WTC11 (cell line): ENCODE results near the gene MAPK7. TPM values are rescaled to one million over a fixed set of nuclear protein-coding genes. Genes with fewer than 3 reads are reported as not detected.
A peak's percentile ranks its signal among the peaks of the same experiment; 100 is the strongest.

Source experiments
- ATAC-seq: fragments of 200-7000 bp; cut with Tn5 transposase; 2 replicates; pipeline ENCODE4 v1.10.0; 2021; ENCODE audit warnings: mild to moderate bottlenecking, moderate library complexity
- CTCF ChIA-PET: fragments of 300-600 bp; sonication (Branson Sonifier 250); formaldehyde crosslinking; loops from one replicate; lab custom pipeline; 2021; ENCODE audit warnings: antibody characterized with exemption; lab: Charles Lee
- POLR2A ChIA-PET: fragments of 350-600 bp; sonication (Branson Sonifier 250); formaldehyde crosslinking; loops from one replicate; lab custom pipeline; 2021; ENCODE audit warnings: antibody characterized with exemption; lab: Charles Lee
- DNase-seq: peaks from one replicate; pipeline ENCODE4 v3.0.0; 2021; ENCODE audit warnings: low spot score
- H3K27ac Mint-ChIP-seq: 2 replicates; pipeline ENCODE4 v1.8.0; 2021; ENCODE audit warnings: mixed read lengths
- H3K27me3 Mint-ChIP-seq: 2 replicates; pipeline ENCODE4 v1.8.0; 2021; ENCODE audit warnings: low read depth, mild to moderate bottlenecking, moderate library complexity, mixed read lengths
- H3K36me3 Mint-ChIP-seq: 2 replicates; pipeline ENCODE4 v1.8.0; 2021; ENCODE audit warnings: mixed read lengths
- H3K4me1 Mint-ChIP-seq: 2 replicates; pipeline ENCODE4 v1.8.0; 2022; ENCODE audit warnings: mixed read lengths
- H3K4me3 Mint-ChIP-seq: 2 replicates; pipeline ENCODE4 v1.8.0; 2021; ENCODE audit warnings: mild to moderate bottlenecking, moderate library complexity, mixed read lengths
- H3K9me3 Mint-ChIP-seq: 2 replicates; pipeline ENCODE4 v1.8.0; 2021; ENCODE audit warnings: mixed read lengths
- CTCF ChIP-seq: fragments of 200-600 bp; IDR thresholded peaks from 2 replicates; pipeline ENCODE4 v1.8.0; 2022; ENCODE audit warnings: antibody characterized with exemption
- FOXK1 ChIP-seq: sonication (generic); formaldehyde crosslinking; IDR thresholded peaks from 2 replicates; pipeline ENCODE4 v1.8.0; 2022; ENCODE audit warnings: mild to moderate bottlenecking, moderate library complexity, missing genetic modification reagents
- FOXP1 ChIP-seq: sonication (generic); formaldehyde crosslinking; IDR thresholded peaks from 2 replicates; pipeline ENCODE4 v1.8.0; 2022; ENCODE audit warnings: missing genetic modification reagents, mild to moderate bottlenecking, moderate library complexity, borderline replicate concordance
- NFATC4 ChIP-seq: fragments of 250-450 bp; sonication (Bioruptor Pico); IDR thresholded peaks from 2 replicates; pipeline ENCODE4 v1.9.0; 2021; ENCODE audit warnings: mild to moderate bottlenecking
- NFE2L1 ChIP-seq: sonication (generic); formaldehyde crosslinking; IDR thresholded peaks from 2 replicates; pipeline ENCODE4 v1.8.1; 2023; ENCODE audit warnings: missing genetic modification reagents
- NFYB ChIP-seq: sonication (generic); formaldehyde crosslinking; conservative IDR thresholded peaks from 2 replicates; pipeline ENCODE4 v1.8.0; 2022; ENCODE audit warnings: low read depth, missing genetic modification reagents
- NR3C1 ChIP-seq: sonication (generic); formaldehyde crosslinking; conservative IDR thresholded peaks from 2 replicates; pipeline ENCODE4 v1.8.1; 2023; ENCODE audit warnings: low read depth, mild to moderate bottlenecking, missing genetic modification reagents
- SP1 ChIP-seq: sonication (generic); formaldehyde crosslinking; conservative IDR thresholded peaks from 2 replicates; pipeline ENCODE4 v1.8.1; 2022; ENCODE audit warnings: missing genetic modification reagents
- ZBTB21 ChIP-seq: sonication (generic); formaldehyde crosslinking; IDR thresholded peaks from 2 replicates; pipeline ENCODE4 v1.8.1; 2023; ENCODE audit warnings: mild to moderate bottlenecking, missing genetic modification reagents, borderline replicate concordance
- ZNF138 ChIP-seq: sonication (generic); formaldehyde crosslinking; conservative IDR thresholded peaks from 2 replicates; pipeline ENCODE4 v1.8.1; 2022; ENCODE audit warnings: mild to moderate bottlenecking, moderate library complexity, missing genetic modification reagents
- ZNF263 ChIP-seq: sonication (generic); formaldehyde crosslinking; IDR thresholded peaks from 2 replicates; pipeline ENCODE4 v1.8.1; 2022; ENCODE audit warnings: low read depth, mild to moderate bottlenecking, moderate library complexity, missing genetic modification reagents
- ZNF396 ChIP-seq: fragments of 250-450 bp; sonication (Bioruptor Pico); IDR thresholded peaks from 2 replicates; pipeline ENCODE4 v1.8.0; 2021; ENCODE audit warnings: mild to moderate bottlenecking, moderate library complexity, borderline replicate concordance
- ZNF423 ChIP-seq: fragments of 250-450 bp; sonication (Bioruptor Pico); IDR thresholded peaks from 2 replicates; pipeline ENCODE4 v2.1.2; 2022; ENCODE audit warnings: mild to moderate bottlenecking, moderate library complexity
- total RNA-seq: library from RNA; stranded (reverse); gene quantifications from 3 replicates; pipeline ENCODE4 v1.2.3, GENCODE V29; 2021
- TF ChIP-seq, protein P1 (sequence below): fragments of 250-450 bp; sonication (Bioruptor Pico); IDR thresholded peaks from 2 replicates; pipeline ENCODE4 v1.9.0; 2021; ENCODE audit warnings: mild to moderate bottlenecking, borderline replicate concordance
- TF ChIP-seq, protein P2 (sequence below): sonication (generic); formaldehyde crosslinking; IDR thresholded peaks from 2 replicates; pipeline ENCODE4 v1.8.0; 2023; ENCODE audit warnings: mild to moderate bottlenecking, missing genetic modification reagents
- TF ChIP-seq, protein P3 (sequence below): fragments of 250-450 bp; sonication (Bioruptor Pico); IDR thresholded peaks from 2 replicates; pipeline ENCODE4 v2.1.2; 2022; ENCODE audit warnings: mild to moderate bottlenecking, moderate library complexity

Gene MAPK7
- total RNA-seq, 1 experiment from 2014 or later: 38.5 TPM

GRCh38 chr17:19379361-19380065, 1.2 kb downstream of the MAPK7 start:
- no peak for ATAC-seq
- H3K4me3 Mint-ChIP-seq: peak overlapping the region; percentile 99
- CTCF ChIA-PET: interaction anchor here (1.3 to 2.6 kb wide), 5 partner anchors 17 to 383 kb away, joined by 5 to 87 read pairs (median 26); partner anchors contain the start of genes ALDH3A2 and B9D1
- H3K27ac Mint-ChIP-seq: peak overlapping the region; percentile 60
- H3K36me3 Mint-ChIP-seq: peaks cover 42% of the 10 kb centered on the region
- no peak for DNase-seq
- peaks cover 20% of the 10 kb centered on the region for H3K4me1 Mint-ChIP-seq
- no peak for TF ChIP-seq SP1 (CRISPR knock-in tag)
- no peak for TF ChIP-seq ZBTB21 (CRISPR knock-in tag)
- TF ChIP-seq FOXK1: no peak
- TF ChIP-seq NFYB: no peak
- no peak for TF ChIP-seq ZNF138
- TF ChIP-seq, protein P1, sequence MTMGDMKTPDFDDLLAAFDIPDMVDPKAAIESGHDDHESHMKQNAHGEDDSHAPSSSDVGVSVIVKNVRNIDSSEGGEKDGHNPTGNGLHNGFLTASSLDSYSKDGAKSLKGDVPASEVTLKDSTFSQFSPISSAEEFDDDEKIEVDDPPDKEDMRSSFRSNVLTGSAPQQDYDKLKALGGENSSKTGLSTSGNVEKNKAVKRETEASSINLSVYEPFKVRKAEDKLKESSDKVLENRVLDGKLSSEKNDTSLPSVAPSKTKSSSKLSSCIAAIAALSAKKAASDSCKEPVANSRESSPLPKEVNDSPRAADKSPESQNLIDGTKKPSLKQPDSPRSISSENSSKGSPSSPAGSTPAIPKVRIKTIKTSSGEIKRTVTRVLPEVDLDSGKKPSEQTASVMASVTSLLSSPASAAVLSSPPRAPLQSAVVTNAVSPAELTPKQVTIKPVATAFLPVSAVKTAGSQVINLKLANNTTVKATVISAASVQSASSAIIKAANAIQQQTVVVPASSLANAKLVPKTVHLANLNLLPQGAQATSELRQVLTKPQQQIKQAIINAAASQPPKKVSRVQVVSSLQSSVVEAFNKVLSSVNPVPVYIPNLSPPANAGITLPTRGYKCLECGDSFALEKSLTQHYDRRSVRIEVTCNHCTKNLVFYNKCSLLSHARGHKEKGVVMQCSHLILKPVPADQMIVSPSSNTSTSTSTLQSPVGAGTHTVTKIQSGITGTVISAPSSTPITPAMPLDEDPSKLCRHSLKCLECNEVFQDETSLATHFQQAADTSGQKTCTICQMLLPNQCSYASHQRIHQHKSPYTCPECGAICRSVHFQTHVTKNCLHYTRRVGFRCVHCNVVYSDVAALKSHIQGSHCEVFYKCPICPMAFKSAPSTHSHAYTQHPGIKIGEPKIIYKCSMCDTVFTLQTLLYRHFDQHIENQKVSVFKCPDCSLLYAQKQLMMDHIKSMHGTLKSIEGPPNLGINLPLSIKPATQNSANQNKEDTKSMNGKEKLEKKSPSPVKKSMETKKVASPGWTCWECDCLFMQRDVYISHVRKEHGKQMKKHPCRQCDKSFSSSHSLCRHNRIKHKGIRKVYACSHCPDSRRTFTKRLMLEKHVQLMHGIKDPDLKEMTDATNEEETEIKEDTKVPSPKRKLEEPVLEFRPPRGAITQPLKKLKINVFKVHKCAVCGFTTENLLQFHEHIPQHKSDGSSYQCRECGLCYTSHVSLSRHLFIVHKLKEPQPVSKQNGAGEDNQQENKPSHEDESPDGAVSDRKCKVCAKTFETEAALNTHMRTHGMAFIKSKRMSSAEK: no peak
- TF ChIP-seq CTCF: no peak
- no peak for TF ChIP-seq NR3C1 (CRISPR knock-in tag)
- no peak for TF ChIP-seq ZNF263 (CRISPR knock-in tag)
- no peak for TF ChIP-seq FOXP1 (CRISPR knock-in tag)
- TF ChIP-seq NFE2L1: no peak
- TF ChIP-seq, protein P2, sequence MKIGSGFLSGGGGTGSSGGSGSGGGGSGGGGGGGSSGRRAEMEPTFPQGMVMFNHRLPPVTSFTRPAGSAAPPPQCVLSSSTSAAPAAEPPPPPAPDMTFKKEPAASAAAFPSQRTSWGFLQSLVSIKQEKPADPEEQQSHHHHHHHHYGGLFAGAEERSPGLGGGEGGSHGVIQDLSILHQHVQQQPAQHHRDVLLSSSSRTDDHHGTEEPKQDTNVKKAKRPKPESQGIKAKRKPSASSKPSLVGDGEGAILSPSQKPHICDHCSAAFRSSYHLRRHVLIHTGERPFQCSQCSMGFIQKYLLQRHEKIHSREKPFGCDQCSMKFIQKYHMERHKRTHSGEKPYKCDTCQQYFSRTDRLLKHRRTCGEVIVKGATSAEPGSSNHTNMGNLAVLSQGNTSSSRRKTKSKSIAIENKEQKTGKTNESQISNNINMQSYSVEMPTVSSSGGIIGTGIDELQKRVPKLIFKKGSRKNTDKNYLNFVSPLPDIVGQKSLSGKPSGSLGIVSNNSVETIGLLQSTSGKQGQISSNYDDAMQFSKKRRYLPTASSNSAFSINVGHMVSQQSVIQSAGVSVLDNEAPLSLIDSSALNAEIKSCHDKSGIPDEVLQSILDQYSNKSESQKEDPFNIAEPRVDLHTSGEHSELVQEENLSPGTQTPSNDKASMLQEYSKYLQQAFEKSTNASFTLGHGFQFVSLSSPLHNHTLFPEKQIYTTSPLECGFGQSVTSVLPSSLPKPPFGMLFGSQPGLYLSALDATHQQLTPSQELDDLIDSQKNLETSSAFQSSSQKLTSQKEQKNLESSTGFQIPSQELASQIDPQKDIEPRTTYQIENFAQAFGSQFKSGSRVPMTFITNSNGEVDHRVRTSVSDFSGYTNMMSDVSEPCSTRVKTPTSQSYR (CRISPR knock-in tag): no peak
- no peak for TF ChIP-seq ZNF423 (CRISPR knock-in tag)
- no peak for TF ChIP-seq NFATC4 (CRISPR knock-in tag)
- TF ChIP-seq, protein P3, sequence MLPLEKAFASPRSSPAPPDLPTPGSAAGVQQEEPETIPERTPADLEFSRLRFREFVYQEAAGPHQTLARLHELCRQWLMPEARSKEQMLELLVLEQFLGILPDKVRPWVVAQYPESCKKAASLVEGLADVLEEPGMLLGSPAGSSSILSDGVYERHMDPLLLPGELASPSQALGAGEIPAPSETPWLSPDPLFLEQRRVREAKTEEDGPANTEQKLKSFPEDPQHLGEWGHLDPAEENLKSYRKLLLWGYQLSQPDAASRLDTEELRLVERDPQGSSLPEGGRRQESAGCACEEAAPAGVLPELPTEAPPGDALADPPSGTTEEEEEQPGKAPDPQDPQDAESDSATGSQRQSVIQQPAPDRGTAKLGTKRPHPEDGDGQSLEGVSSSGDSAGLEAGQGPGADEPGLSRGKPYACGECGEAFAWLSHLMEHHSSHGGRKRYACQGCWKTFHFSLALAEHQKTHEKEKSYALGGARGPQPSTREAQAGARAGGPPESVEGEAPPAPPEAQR (CRISPR knock-in tag): no peak
- no peak for TF ChIP-seq ZNF396 (CRISPR knock-in tag)
- H3K9me3 Mint-ChIP-seq: no peaks in the 10 kb centered on the region
- POLR2A ChIA-PET: no interaction called here
- H3K27me3 Mint-ChIP-seq: no peaks in the 10 kb centered on the region
